Ramos (cell line): Measurements from ENCODE around the gene CYP2R1.

Experiments used
- in situ Hi-C: fragments of 300-500 bp; cut with MboI; formaldehyde crosslinking; loops from one replicate; pipeline ENCODE4 v1.14.3; 2022; ENCODE audit warnings: low sequenced_read_pairs; ENCODE audit not compliant: unreplicated experiment

CYP2R1 gene

GRCh38 chr11:14835496-14836492 lies 56.2 kb downstream of the CYP2R1 start:
- in situ Hi-C loops: no loop called here
